Brain microvascular endothelial cell (primary cell): ENCODE results near the gene MGME1.
"Not testable (repeated sequence)": the region's sequence is repeated elsewhere in the genome, so short reads cannot be mapped to it uniquely, and the experiment has no call there.

Source experiments
- DNase-seq: peaks from one replicate; pipeline ENCODE4 v3.0.0-alpha.2; 2020
- H3K27ac ChIP-seq: fragments of 250-450 bp; sonication (Bioruptor Pico); 2 replicates; pipeline ENCODE4 v1.5.1; 2020; ENCODE audit warnings: mild to moderate bottlenecking, moderate library complexity
- H3K27me3 ChIP-seq: fragments of 250-450 bp; sonication (Bioruptor Pico); replicated peaks from 2 replicates; pipeline ENCODE4 v1.5.1; 2020; ENCODE audit warnings: mild to moderate bottlenecking
- H3K36me3 ChIP-seq: fragments of 250-450 bp; sonication (Bioruptor Pico); replicated peaks from 2 replicates; pipeline ENCODE4 v1.5.1; 2020; ENCODE audit warnings: mild to moderate bottlenecking
- H3K4me3 ChIP-seq: 2 replicates; pipeline ENCODE4 v1.5.1; 2011; ENCODE audit warnings: low read depth, mild to moderate bottlenecking, control low read depth, low read length, moderate library complexity
- in situ Hi-C: cut with HindIII; loops from 2 replicates; pipeline ENCODE4 v1.10.0; 2017; ENCODE audit warnings: low sequenced_read_pairs, low pct_ligation_motif_present
- TF ChIP-seq, protein P1 (sequence below): IDR thresholded peaks from 2 replicates; pipeline ENCODE4 v1.5.1; 2011; ENCODE audit warnings: low read depth, mild to moderate bottlenecking, moderate library complexity, low read length, control low read depth, inconsistent platforms; ENCODE audit errors: missing control alignments

MGME1 gene

DNA sequence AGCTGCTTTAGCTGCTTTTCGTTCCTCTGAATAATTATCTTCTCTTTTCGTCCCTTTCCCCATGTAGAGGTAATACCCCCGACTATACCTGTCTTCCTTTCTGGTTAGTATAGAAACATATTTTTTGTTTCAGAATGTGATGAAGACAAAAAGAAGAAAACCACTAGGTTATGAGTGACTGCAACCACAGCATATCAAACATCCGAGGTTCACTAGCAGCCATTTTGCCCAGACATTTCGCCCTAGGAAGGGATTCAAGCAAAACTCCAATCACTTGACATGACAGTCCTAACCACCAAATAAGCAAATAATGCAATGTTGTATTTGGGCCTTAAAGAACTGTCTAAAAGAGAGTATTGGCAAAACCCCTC, 9.6 kb upstream of the MGME1 start:
- peaks cover 23% of the 10 kb centered on the region for H3K36me3 ChIP-seq
- no peaks in the 10 kb centered on the region for H3K27me3 ChIP-seq
- TF ChIP-seq, protein P1, sequence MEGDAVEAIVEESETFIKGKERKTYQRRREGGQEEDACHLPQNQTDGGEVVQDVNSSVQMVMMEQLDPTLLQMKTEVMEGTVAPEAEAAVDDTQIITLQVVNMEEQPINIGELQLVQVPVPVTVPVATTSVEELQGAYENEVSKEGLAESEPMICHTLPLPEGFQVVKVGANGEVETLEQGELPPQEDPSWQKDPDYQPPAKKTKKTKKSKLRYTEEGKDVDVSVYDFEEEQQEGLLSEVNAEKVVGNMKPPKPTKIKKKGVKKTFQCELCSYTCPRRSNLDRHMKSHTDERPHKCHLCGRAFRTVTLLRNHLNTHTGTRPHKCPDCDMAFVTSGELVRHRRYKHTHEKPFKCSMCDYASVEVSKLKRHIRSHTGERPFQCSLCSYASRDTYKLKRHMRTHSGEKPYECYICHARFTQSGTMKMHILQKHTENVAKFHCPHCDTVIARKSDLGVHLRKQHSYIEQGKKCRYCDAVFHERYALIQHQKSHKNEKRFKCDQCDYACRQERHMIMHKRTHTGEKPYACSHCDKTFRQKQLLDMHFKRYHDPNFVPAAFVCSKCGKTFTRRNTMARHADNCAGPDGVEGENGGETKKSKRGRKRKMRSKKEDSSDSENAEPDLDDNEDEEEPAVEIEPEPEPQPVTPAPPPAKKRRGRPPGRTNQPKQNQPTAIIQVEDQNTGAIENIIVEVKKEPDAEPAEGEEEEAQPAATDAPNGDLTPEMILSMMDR, result no peak
- DNase-seq, result no peak
- in situ Hi-C loops, result no loop called here
- H3K4me3 ChIP-seq, result no peak overlapping the region
- peak overlapping the region; percentile 83 for H3K27ac ChIP-seq

DNA sequence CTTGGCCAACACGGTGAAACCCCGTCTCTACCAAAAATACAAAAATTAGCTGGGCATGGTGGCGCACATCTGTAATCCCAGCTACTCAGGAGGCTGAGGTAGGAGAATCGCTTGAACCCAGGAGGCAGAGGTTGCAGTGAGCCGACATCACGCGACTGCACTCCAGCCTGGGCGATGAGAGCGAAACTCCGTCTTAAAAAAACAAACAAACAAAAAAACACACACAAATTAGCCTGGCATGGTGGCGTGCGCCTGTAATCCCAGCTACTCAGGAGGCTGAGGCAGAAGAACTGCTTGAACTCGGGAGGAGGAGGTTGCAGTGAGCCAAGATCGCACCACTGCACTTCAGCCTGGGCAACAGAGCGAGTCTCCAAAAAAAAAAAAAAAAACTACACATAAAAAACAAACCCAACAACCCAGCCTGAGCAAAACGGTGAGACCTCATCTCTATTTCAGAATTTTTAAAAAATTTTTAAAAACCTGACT, 8.4 kb upstream of the MGME1 start:
- DNase-seq, H3K4me3 ChIP-seq, in situ Hi-C loops, H3K27me3 ChIP-seq: not testable (repeated sequence)
- Histone ChIP-seq H3K36me3 (peaks cover 13% of the 10 kb centered on the region), H3K27ac (peak overlapping the region; percentile 65)

DNA sequence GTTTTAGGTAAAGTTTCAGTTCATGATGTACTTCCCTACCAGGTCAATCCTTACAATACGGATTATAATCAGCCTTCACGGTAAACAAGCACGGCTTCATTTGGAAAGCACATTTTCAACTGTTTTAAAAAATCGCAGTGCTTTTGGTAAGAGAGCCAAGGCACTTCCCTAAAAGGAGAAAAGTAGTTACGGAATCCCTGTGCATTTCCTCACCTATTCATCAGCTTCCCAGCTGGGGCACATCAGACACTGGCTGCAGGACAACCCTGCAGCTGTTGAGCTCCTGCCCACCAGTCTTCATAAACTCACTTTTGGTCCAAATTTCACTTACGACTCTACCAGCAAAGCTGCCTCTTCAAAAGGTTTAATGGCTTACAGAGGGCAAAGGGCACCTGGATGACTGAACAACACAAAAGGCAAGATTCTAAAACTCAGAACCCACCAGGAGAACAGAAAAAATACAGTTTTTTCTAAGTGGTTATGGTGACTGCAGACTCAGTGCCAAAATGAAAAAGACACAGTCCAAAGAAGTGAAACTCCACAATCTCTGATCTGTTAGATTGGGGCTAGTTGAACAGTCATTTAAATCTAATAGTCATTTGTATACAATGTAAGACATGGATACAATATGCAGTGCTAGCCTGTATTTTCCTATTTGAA, 7.8 kb upstream of the MGME1 start:
- no peaks in the 10 kb centered on the region for H3K27me3 ChIP-seq
- peak overlapping the region; percentile 22 for H3K27ac ChIP-seq
- DNase-seq, result no peak
- H3K36me3 ChIP-seq, result peaks cover 7% of the 10 kb centered on the region
- TF ChIP-seq, protein P1, result no peak
- no peak overlapping the region for H3K4me3 ChIP-seq
- in situ Hi-C loops, result no loop called here

DNA sequence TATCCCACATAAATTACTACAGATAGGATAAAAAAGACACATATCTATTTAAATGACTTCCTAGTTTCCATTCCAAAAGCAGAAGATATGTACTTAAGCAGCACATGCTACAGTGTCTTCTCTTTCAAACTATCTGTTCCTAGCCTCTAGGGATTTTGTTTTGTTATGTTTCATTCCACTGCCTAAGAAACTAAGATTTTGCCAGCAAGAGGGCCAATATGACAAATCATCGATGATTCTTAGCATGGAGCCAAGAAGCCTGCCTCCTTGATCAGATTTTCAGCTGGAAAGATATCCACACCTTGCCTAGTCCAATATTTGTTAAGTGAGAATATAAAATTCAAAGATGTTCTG, 7.3 kb upstream of the MGME1 start:
- in situ Hi-C loops, result no loop called here
- no peaks in the 10 kb centered on the region for H3K27me3 ChIP-seq
- no peak for DNase-seq
- H3K4me3 ChIP-seq, result no peak overlapping the region
- H3K36me3 ChIP-seq, result peaks cover 4% of the 10 kb centered on the region
- peak overlapping the region; percentile 22 for H3K27ac ChIP-seq
- TF ChIP-seq, protein P1, result no peak

DNA sequence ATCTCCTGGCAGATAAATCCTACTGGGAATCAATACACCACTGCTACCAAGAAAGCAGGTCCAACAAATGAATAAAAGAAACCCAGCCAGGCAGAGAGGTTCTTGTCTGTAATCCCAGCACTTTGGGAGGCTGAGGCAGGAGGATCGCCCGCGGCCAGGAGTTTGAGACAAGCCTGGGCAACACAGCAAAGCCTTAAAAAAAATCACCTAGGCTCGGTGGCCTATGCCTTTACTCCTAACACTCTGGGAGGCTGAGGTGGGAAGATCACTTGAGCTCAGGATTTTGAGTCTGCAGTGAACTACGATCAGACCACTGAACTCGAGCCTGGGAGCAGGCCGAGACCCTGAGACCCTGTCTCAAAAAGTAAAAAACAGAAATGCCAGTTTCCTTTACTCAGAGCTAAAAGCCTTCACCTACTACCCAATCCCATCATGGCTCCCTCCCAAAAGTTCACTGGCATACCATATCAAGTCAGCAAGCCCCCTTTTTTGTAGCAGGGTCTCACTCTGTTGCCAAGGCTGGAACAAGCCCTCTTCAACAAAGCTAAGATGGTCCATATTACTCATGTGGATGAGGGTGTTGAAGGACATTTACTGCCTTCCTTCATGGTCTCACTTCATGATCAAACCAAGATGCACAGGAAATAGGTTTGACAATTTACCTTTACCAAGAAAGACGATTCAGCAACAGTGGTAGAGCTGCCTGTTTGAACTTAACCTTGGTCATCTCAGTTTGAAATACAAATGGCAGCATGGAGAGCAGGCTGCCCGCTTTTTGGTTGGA, 5.5 kb upstream of the MGME1 start:
- TF ChIP-seq, protein P1, result no peak
- in situ Hi-C loops, result no loop called here

DNA sequence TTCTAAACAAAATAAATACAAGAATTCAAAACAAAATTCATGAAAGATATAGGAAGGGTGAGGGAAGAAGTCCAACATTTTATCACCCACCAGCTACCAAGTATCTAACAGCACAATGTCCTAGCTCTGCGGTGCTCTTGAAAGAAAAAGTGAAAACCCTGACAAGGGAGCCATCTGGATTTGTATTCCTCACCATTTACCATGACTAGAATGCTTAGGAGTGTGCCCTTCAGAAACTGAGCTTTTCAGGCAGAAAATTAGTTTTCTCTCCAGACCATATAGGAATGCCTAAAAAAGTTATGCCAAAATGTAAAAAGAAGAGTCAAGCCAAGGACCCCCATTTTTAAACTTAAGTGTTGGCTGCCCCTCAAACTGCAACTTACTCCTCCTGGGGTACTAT, 4.7 kb upstream of the MGME1 start:
- in situ Hi-C loops, result no loop called here
- peaks cover 4% of the 10 kb centered on the region for H3K36me3 ChIP-seq
- H3K4me3 ChIP-seq, result no peak overlapping the region
- no peaks in the 10 kb centered on the region for H3K27me3 ChIP-seq
- DNase-seq, result no peak
- no peak overlapping the region for H3K27ac ChIP-seq
- TF ChIP-seq, protein P1, result no peak

More for the DNA sequence above, 5.5 kb upstream of the MGME1 start:
- Histone ChIP-seq H3K4me3 (no peak overlapping the region), H3K27ac (no peak overlapping the region), H3K36me3 (peaks cover 4% of the 10 kb centered on the region), H3K27me3 (no peaks in the 10 kb centered on the region)
- DNase-seq, result no peak
